ENCODE results near the gene PRKN.
A peak's percentile ranks its signal among the peaks of the same experiment; 100 is the strongest.

Gene PRKN

GRCh38 chr6:162017536-162017935 is 710.0 kb downstream of the PRKN start:
- TF ChIP-seq ISL1 (CRISPR knock-in tag; IDR thresholded peaks at IDR 0.05) (0 out of 2 replicates have a peak, but pooled peaks have one; percentile 10), ARNTL (CRISPR knock-in tag; IDR thresholded peaks at IDR 0.05; ENCODE audit: borderline replicate concordance, low read depth) (no peak)
- no peak for ATAC-seq

- no peak for TF ChIP-seq GLIS3 (CRISPR knock-in tag; IDR thresholded peaks at IDR 0.05)
- TF ChIP-seq ZNF70 (CRISPR knock-in tag; IDR thresholded peaks at IDR 0.05), result no peak
- no peak for TF ChIP-seq ZC3H10 (CRISPR knock-in tag; IDR thresholded peaks at IDR 0.05)
- TF ChIP-seq ZNF8 (CRISPR knock-in tag; IDR thresholded peaks at IDR 0.05), result no peak
- no peak for TF ChIP-seq ZFP30 (CRISPR knock-in tag; IDR thresholded peaks at IDR 0.05)
- TF ChIP-seq TCF4 (CRISPR knock-in tag; IDR thresholded peaks at IDR 0.05; ENCODE audit: borderline replicate concordance), result no peak
- TF ChIP-seq CREB5 (CRISPR knock-in tag; IDR thresholded peaks at IDR 0.05; ENCODE audit: low read depth), result no peak
- TF ChIP-seq CSDC2 (CRISPR knock-in tag; IDR thresholded peaks at IDR 0.05), result no peak
- no peak for TF ChIP-seq ZFP3 (CRISPR knock-in tag; IDR thresholded peaks at IDR 0.05)
- no peak for TF ChIP-seq SNAI2 (CRISPR knock-in tag; IDR thresholded peaks at IDR 0.05)
- TF ChIP-seq PATZ1 (CRISPR knock-in tag; IDR thresholded peaks at IDR 0.05; ENCODE audit: borderline replicate concordance), result no peak
- no peak for TF ChIP-seq ARNTL (CRISPR knock-in tag; IDR thresholded peaks at IDR 0.05; ENCODE audit: borderline replicate concordance, low read depth)
- no peak for TF ChIP-seq POU6F1 (CRISPR knock-in tag; IDR thresholded peaks at IDR 0.05; ENCODE audit: borderline replicate concordance, low read depth)
- TF ChIP-seq PPARA (CRISPR knock-in tag; IDR thresholded peaks at IDR 0.05; ENCODE audit: borderline replicate concordance), result no peak
- TF ChIP-seq RARB (CRISPR knock-in tag; IDR thresholded peaks at IDR 0.05), result no peak
- no peak for TF ChIP-seq TSHZ2 (CRISPR knock-in tag; IDR thresholded peaks at IDR 0.05)
- TF ChIP-seq BACH2 (CRISPR knock-in tag; IDR thresholded peaks at IDR 0.05; ENCODE audit: borderline replicate concordance), result no peak
- no peak for TF ChIP-seq CSRNP3 (CRISPR knock-in tag; IDR thresholded peaks at IDR 0.05)
Measured at GRCh38 chr6:162014069-162014811, 713.3 kb downstream of the PRKN start.

GRCh38 chr6:162005372-162005771 is 722.2 kb downstream of the PRKN start:
- TF ChIP-seq ZFP30 (CRISPR knock-in tag; IDR thresholded peaks at IDR 0.05) (no peak), ZC3H10 (CRISPR knock-in tag; IDR thresholded peaks at IDR 0.05) (no peak), ZFP3 (CRISPR knock-in tag; IDR thresholded peaks at IDR 0.05) (no peak), ISL1 (CRISPR knock-in tag; IDR thresholded peaks at IDR 0.05) (no peak), TCF4 (CRISPR knock-in tag; IDR thresholded peaks at IDR 0.05; ENCODE audit: borderline replicate concordance) (no peak), POU6F1 (CRISPR knock-in tag; IDR thresholded peaks at IDR 0.05; ENCODE audit: borderline replicate concordance, low read depth) (no peak), PPARA (CRISPR knock-in tag; IDR thresholded peaks at IDR 0.05; ENCODE audit: borderline replicate concordance) (no peak)
- no peak for ATAC-seq

More at GRCh38 chr6:162014069-162014811, 713.3 kb downstream of the PRKN start:
- no peak for ATAC-seq

All from SK-N-SH treated with all-trans-retinoic acid at 6 μM for 48 hours (cell line).